ENCODE measurements around the gene ISG20L2.

Gene ISG20L2

GRCh38 chr1:156691191-156691590, 37.4 kb downstream of the ISG20L2 start:
- no peak for DNase-seq (ENCODE audit: low read depth in 2 of 3, low spot score in 1 of 3)

GRCh38 chr1:156690675-156691036, 37.9 kb downstream of the ISG20L2 start:
- no peak for DNase-seq (ENCODE audit: low read depth in 2 of 3, low spot score in 1 of 3)

- no peak for DNase-seq (ENCODE audit: low read depth in 2 of 3, low spot score in 1 of 3)
Observed at GRCh38 chr1:156689953-156690674, 38.5 kb downstream of the ISG20L2 start.

GRCh38 chr1:156689035-156689952, 39.3 kb downstream of the ISG20L2 start:
- peak; percentile 62 to 72 (median 65) for DNase-seq (ENCODE audit: low read depth in 2 of 3, low spot score in 1 of 3)

GRCh38 chr1:156684227-156684782, 44.3 kb downstream of the ISG20L2 start:
- DNase-seq (ENCODE audit: low read depth in 2 of 3, low spot score in 1 of 3), result peak in 1 of 3 donors; percentile 39

- DNase-seq (ENCODE audit: low read depth in 2 of 3, low spot score in 1 of 3), result no peak
Observed at GRCh38 chr1:156682166-156682890, 46.2 kb downstream of the ISG20L2 start.

- no peak for DNase-seq (ENCODE audit: low read depth in 2 of 3, low spot score in 1 of 3)
Observed at GRCh38 chr1:156681196-156681960, 47.2 kb downstream of the ISG20L2 start.

GRCh38 chr1:156680056-156680455, 48.5 kb downstream of the ISG20L2 start:
- no peak for DNase-seq (ENCODE audit: low read depth in 2 of 3, low spot score in 1 of 3)

- peak in 1 of 3 donors; percentile 28 for DNase-seq (ENCODE audit: low read depth in 2 of 3, low spot score in 1 of 3)
Observed at GRCh38 chr1:156677616-156678596, 50.7 kb downstream of the ISG20L2 start.

GRCh38 chr1:156676820-156677615, 51.5 kb downstream of the ISG20L2 start, which contains the start of gene NES:
Gene NES, minus strand, starts transcription at chr1:156677407. Its CDS starts 143 bp downstream, at chr1:156677264.
- no peak for DNase-seq (ENCODE audit: low read depth in 2 of 3, low spot score in 1 of 3)

GRCh38 chr1:156676114-156676819, 52.3 kb downstream of the ISG20L2 start:
- DNase-seq (ENCODE audit: low read depth in 2 of 3, low spot score in 1 of 3), result no peak

- no peak for DNase-seq (ENCODE audit: low read depth in 2 of 3, low spot score in 1 of 3)
Observed at GRCh38 chr1:156675210-156676113, 53.1 kb downstream of the ISG20L2 start.

- no peak for DNase-seq (ENCODE audit: low read depth in 2 of 3, low spot score in 1 of 3)
Observed at GRCh38 chr1:156673387-156674121, 55.0 kb downstream of the ISG20L2 start.

Measured in stimulated activated CD4-positive, alpha-beta T cell treated with anti-CD3 and anti-CD28 coated beads, Interleukin-12 subunit alpha, Interleukin-12 subunit beta, amount 100 ng/mL, for 48 hours (primary cell).